CD4-positive, alpha-beta T cell treated with Interleukin-6 at 100 ng/mL for 8 hours (primary cell): ENCODE data around the gene PSMG4.

Experiments
- DNase-seq: peaks from one replicate; pipeline ENCODE4 v3.0.0-alpha.2; 2020; ENCODE audit warnings: mixed read lengths, low spot score

Gene PSMG4

DNA sequence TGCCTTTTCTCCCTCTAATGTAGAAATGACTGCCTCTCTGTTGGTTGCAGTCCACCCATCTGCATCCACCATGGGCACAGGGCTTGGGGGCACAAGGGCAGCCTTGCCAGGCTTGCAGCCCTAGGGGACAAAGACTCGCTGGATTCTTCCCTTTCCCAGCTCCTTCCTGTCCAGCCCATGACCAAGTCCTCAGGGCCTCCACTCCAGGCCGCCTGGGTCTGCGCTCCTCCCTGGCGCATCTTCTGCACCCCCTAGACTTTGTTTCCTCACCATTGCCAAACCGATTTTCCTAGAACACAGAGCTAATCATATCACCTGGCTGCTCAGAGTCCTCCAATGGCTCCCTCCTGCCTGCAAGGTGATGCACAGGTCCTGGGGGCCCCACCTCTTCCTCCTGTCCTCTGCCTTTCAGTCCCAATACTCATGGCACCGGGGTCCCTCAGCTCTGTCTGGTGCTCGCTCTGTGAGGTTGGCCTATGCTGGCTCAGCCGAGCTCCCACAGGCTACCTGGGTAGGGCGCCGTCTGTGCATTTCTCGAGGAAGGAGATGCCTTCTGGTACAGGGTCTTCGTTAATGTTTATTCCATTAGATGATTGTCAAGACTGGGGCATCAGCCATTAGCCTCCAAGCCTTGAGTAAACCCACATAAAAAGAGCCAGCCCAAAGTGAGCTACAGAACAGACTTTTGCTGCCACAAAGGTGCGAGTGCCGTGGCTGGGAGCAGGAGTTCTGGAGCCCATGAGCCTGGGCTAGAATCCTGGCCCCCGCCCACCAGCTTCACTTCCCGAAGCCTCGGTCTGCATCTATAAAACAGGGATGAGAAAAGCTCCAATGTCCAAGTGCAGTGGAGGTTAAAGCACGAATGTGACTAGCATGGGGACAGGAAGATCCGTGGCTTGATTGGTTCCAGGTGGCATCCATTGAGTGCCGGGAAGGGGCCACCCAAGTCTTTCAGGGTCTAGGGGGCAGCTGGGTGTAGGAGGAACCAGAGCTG is 17.7 kb downstream of the PSMG4 start:
- no peak for DNase-seq

DNA sequence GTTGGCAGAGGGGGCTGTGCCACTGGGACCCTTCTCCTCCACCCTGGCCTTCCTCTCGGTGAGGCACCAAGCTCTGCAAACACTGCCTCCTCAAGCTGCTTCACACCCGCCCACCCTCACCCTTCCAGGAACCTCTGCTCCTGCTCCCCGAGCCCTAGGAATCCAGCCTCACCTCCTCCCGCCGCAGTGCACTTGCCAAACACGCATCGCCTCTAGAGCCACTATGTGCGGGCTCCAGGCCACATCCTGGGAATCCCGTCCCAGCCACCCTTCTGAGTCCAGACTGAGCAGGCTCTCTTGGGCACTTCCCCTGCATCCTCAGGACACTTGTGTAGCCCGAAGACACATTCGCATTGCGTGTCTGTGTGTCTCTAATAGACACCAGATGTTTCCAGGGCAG is 18.5 kb downstream of the PSMG4 start:
- no peak for DNase-seq

DNA sequence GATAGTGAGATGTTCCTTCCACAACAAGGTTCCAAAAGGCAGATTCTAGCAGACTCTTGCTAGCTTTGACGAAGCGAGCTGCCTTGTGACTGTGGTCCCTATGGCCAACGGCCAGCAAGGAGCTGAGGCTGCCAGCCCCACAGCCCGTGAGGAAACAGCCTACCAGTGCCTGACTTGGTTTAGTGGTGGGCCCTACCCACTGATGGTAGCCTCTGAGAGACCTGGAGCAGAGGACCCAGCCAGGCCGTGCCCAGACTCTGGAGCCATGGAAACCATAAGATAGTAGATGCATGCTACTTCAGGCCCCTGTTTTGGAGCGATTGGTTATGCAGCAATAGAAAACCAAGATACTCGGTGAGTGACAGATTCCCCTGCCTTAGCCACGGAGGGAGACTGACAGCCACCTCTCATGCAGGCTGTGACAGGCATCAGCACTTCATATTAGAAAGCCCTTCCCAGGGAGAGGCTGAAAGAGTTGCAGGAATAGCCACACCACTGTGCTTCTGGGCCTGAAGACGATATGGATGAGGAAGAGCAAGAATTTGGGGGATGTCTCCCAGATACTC is 19.2 kb downstream of the PSMG4 start:
- no peak for DNase-seq

DNA sequence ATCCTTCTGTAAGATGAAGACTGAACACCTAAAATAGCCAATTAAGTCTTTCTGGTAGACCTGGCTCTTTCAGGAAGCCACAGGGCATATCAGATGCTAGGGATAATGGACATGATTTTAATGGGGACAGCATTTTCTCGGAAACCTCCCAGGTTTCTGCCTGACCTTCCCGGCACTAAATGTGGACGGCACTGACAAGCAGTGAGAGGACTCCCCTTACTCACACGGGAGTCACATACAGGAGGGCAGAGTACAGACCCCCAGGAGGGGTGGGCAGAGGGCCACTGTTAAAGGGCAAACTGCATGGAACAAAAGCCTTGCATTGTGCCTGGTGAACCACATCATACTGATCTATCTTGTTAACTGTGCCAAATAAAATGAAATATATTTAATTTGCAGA is 19.9 kb downstream of the PSMG4 start:
- DNase-seq, result no peak

DNA sequence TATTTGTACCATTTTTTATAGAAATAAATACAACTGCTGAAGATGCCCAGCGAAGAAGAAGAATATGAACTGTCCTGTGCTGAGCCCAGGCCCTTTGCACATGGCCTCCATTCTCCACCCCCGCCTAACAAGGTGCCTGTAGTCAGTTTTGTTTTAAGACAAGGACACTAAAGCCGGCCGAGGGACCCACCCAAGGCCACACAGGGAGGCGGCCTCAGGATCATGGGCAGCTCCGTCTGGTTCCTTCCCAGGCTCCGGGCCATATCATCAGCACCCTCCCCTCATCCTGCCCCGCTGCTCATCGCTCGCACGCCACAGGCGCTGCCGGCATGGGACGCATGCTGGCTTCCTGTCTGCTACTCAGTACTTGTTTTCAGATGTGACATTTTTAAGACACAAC is 21.3 kb downstream of the PSMG4 start:
- no peak for DNase-seq

DNA sequence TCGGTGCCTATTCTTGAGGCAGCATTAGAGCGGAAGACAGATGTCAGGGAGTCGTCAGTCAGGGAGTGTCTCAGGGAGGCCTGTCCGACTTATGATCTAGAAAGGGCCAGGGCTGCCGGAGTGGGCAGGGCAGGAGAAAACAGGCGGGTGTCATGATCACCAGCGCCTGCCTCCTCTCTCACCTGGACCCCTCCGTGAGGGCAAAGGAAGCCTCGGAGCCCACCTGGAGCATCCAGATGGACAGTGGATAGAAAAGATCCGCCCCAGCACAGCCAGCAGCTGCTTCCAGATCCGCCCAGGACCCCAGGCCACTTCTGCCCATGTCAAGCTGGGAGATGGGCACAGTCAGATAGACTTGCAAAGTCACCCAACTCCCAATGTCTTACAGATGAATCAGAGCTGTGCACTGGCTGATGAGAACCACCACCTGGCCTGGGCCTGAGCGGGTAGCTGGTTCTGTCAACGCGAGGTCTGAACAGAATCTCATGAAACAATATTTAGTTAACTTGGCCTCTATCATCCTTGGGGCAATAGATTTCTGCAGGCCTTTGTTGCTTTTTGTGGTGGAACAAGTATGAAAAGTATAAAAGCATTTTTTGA is 22.2 kb downstream of the PSMG4 start:
- DNase-seq, result no peak

DNA sequence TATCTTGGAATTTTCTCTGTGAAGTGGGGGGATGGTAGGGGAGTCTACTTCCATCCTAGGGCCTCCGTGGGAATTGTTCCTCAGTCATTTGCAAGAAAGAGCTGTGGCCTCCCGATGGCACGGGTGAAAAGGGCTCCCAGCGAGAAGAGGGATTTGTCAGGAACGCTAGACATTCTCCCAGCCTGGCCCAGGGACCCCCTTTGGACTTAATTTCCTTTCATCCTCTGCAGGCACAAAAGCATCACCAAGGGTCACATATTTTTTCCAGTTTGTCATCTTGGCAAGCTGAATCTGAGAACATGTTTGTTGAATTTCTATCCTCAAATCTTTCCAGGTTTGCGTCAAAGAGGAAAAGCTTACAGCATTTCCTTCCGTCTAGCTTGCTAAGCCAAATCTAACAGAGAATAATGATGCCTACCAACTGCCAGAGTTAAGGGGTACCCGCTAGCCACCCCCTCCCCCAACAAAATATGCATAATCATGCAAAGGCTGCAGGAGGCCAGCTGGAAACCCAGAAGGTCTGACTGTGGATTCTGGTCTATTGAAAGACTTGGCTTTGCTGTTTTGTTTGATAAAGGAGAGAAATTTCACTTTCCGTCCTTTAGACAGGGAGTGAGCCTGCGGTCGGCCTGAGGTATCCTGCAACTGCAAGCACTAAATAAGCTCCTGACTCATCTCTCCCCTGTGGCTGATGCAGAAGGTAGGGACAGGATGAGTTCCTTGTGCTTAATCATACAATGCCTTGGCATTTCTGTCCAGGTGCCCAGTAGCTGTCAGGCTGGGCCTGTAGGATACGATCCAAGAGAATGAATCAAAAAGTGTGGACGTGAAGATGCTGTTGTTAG is 23.1 kb downstream of the PSMG4 start:
- no peak for DNase-seq

DNA sequence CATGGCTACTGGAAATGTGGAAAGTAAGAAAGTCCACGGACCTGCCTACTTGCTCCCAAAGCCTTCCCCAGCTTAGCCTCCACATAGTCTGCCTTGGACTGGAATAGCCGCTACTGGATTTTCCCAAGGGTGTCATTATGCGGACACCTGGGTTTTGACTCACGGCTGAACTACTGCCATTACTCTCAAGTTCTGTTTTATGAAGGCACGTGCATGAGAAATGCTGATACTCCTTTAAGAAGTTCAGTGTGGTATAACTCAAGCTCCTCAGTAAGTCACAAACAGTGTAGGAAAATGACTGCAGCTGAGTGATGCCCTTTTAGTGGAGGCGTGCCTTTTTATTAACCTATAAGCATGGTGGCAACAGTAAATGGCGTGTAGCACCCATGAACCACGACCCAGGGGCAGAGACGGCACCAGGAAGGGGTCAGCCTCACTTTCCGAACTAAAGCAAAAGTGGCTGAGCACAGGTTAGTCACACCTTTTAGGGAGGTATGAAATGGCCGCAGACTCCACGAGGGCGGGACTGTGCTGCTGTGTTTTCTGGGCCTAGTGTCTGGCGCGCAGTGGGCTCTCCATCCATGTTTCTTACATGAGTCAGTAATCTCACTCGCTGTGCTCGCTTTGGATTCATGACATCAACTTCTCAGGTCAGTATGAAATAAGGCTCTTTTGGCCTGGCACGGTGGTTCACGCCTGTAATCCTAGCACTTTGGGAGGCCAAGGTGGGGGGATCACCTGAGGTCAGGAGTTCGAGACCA is 23.9 kb downstream of the PSMG4 start:
- no peak for DNase-seq

DNA sequence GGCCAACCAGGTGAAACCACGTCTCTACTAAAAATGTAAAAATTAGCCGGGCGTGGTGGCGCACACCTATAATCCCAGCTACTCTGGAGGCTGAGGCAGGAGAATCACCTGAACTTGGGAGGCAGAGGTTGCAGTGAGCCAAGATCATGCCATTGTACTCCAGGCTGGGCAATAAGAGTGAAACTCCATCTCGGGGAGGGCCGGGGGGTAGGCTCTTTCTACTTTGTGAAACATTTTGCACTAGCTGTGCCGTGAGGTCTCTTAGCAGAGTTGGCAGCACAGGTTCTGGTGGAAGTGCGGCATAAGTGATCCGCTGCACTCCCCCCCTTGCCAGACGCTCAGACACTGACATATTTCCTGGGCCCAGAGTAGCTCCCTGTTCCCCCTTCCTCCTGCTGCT is 24.5 kb downstream of the PSMG4 start:
- no peak for DNase-seq

DNA sequence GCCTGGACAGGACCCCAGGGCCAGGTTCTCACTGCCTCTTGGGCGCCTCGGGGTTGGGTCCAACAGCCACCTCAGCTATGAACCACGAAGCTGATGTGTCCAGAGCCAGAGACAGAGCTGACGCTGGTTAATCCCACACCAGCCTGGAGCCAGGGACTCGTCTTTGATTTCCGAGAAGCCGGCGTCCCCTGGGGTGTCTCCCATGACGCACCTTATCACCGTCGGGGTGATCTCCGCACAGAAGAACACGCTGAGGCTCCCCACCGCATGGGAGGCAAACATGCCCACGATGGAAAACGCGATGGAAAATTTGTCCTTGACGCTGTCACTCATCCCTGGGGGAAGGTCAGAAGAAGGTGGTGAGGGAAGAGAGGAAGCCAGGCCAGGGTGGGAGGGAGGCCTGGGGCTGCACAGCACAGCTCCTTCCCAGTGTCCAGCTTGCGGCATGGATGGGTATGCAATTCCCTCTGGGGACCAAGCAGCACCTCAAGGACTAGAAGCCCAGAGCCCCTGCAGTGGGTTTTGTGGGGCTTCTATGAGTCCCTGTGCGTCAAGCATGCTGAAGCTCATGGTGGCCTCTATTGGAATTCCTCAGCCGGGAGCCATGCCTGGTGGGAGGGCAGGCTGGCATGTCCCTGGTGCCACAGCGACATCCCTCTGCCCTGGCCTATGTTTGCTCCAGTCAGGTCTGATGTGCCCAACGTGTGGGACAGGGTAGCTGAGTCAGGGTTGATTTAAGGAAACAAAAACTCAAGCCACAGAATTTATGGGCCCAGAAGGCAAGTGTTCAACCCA is 25.1 kb downstream of the PSMG4 start:
- no peak for DNase-seq

DNA sequence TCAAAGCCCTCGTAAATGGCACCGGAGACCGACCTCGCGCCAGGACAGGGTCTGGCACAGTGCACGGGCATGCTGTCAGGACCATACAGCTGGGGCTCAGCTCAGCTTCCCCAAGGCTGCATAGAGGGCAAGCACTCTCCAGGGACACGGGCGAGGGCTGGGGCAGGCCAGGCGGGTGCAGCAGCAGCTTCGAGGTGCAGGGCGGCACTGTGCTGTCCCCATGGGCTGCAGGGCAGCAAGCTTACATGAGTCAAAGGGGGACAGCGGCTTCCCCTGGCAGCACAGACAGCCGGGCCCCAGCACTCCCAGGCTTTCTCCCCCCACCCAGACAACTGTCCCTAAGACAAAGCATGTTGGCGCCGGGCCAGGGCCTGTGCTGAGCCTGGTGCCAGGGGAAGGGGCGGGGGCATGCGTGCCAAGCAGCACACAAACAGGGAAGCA is 25.7 kb downstream of the PSMG4 start:
- no peak for DNase-seq

DNA sequence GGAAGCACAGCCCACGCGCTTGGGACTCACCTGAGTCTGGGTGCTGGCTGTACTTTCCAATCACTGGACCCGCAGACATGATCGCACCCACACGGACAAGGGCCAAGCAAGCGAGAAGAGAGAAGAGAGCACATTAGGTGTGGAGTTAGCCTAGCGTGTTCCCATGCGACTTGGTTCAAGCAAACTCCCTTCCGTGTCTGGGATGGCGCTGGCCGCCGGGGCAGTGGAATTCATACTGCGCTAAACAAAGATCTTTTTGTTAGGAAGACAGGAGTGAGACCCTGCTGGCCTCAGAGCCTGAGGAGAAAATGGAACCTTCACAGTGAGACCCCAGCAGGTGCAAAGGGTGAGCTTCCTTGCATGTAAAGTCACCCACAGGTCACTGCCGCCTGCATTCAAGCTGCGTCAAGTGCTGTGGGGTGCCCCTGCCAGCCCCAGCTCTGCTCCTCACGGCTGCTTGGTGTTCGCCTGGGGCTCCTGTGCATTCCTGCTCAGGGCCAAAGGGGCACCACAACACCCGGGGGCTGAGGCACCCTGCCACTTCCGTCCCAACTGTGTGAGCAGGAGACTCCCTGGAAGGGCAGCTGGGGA is 26.4 kb downstream of the PSMG4 start:
- no peak for DNase-seq

DNA sequence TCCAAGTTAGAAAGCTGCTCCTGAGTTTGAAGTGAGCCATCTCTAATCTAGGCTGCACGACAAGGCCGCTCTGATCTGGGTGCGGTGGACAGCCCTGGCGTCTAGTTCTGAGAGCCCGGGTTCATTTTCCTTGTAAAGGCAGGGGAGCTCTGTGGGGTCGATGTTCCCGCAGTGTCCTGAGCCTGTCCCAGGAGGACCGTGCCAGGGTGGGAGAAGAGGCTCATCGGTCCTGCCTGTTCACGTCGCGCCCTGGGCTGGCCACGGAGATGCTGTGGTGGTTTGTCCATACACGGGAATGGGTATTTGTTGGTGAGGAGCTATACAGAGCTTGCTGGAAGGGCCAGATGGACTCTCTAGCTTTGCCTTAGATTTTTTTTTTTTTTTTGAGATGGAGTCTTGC is 27.0 kb downstream of the PSMG4 start:
- DNase-seq, result no peak

DNA sequence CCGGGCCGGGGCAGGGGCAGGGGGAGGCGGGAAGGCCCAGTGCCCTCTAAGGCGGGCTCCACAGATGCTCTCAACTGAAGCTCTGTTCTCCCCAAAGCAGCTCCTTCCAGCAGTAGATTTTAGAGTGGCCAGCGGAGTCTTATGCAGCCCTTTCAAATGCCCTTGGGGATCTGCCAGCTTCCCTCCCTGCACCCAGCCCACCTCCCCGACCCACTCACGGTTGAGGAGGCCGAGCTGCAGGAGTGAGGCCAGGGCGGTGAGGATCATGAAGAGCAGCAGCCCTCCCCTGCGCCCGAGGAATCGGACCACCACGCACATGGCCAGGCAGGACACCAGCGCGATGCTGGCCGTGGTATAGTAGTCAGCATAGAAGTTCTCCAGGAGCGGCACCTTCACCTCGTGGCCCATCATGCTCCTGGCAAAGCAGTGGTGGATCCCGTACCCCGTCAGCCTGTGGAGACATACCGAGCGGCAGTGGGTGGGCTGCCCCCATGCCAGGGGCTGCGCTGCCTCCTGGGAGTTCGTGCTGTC is 28.0 kb downstream of the PSMG4 start:
- DNase-seq, result no peak

DNA sequence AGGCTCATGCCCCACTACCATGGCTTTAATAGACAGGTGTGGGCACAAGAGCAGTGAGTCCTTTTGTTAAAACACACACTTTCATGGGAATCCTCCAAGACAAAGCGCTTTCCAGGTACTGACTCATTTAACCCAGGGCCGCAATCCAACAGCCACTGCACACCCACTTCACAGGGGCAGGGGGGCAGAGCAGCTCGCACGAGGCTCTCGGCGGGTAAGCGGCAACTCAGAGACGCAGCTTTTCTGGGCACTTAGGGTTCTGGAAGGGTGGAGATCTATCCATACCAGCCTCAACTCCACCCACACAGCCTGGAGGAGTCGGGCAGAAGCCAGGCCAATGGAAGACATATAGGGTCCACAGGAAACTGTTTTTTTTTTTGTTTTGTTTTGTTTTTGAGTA is 28.6 kb downstream of the PSMG4 start:
- DNase-seq, result no peak

DNA sequence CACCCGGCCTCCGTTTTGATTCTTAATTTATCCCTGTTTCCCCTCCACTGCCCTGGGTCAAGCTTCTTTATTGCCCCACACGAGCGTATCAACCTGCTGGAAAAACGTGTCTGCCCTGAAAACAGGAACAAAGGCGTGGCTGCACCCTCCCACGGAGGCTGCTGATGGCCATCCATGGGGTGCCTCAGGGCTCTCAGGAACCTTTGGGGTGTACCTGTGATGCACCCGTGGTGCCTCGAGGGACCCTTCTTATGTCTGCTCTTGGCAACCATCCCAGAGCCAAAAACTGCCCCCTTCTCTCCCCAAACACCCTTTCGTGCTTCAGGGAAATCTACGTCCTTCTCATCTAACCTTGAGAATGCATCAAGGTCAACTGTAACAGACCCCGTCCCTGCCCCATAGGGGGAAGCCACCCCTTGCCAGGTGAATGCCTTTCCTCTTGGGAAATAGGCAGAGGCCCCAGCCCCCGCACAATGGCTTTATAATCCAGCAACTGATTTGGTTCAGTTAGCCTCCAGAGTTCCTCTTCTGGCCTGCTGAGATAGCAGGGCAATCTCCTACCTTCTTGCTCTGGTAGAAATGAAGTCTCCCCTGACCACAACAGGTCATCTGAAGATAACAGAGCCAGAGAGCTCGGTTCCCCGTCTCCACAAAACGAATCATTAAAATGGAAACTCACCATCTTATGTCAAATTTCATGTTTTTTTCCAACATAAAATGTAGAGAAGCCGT is 29.4 kb downstream of the PSMG4 start:
- no peak for DNase-seq

DNA sequence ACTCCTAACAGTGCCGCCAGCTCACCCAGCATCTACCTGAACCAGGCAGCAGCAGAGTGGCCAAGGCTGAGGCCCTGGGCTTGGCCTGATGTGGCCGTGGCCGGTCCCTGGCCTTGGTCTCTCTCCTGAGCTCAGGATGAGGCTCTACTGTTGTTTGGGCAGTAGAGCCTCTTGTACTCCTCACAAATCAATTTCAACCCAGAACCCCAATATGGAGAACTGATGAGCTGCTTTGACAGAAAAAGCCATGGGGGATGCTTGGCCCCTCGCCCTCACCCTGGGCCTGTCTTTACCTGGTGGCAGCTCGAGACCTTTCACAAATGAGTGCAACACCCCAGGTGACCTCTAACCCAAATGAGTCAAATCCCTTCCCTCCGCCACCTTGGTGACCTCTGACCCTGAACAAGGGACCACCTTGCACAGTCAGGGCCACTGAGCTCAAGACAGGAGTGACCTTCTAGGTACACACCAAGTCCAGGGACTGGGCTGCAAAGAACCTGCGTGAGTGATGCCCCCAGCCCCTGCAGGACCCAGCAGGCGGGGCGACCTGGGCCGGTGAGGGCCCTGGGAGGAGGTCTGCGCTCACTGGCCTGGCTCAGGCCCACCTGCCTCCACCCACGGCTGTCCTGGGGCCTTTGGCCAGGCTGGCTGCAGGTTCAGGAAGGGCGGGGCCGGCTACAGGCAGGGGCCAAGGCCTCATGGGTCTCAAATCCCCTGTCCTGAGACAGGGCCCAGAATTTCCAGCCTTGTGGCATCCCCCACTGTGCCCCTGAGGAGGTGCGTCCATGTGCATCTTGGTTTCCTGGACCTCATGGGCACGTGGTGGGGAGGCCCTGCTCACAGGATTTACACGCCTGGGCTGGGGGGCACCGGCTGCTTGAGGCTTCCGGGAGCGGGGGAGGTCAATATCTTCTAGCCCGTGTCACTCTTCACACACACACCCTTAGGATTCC is 30.2 kb downstream of the PSMG4 start:
- DNase-seq, result no peak

DNA sequence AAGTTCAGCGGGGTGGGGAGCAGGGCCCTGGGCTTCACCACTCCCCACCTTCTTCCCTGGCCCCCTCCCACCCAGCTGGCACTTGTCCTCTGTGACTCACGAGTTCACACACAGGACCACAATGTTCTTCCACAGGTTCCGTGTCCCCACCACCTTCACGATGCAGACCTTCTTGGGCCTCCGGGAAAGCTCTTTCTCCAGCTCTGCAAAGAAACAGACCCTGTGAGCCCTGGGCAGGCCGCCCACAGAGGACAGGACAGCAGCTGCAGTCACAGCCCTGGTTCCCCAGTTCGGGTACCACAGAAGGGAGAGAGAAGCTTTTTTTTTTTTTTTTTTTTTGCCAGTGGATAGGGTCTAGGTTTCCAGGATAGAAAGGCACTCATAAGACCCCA is 30.9 kb downstream of the PSMG4 start:
- DNase-seq, result no peak
